ENCODE results near the gene ZSCAN32.
A peak's percentile ranks its signal among the peaks of the same experiment; 100 is the strongest.

Gene ZSCAN32

DNA sequence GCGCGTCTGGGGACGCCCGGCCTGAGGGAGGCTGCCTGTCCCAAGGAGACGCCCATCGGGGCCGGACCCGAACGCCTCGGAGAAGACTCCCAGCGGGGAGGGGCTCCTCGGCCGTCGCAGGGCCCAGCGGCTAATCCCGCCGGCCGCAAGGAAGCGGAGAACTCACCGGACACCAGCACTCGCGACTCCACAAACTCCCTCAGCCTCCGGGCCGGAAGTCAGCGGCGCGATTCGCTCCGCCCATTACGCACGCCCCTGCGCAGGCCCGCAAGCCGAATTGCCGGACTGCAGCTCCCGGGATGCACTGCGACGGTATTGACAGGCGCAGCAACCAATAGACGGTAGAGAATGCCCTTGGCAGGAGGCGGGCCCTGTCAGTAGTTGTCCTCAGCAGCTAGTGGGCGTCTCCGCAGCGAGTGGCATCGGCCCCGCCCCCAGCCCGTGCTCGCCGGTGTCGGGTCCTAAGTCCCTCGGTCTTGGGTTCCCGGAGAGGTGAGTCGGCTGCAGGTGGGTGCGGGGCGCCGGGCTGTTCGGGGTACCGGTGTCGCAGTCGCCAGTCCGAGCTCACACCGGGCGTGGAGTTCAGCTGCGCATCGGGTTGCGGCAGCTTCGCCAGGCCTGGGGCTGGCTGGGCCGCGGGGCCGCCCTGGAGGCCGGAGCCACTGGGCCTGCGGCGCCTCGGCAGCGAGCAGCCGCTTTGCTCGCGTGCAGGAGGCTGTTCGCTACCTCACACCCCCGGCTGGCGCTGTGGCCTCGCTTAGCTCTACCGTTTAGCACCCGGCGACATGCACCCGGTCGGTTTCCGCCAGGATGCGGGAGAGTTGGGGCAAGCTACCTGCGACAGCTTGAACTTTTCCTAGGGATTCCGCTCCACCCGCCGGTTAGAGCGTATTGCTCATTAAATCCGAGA lies at the start of gene ZSCAN32, which contains the start of gene ZNF174:
Gene ZSCAN32, minus strand, starts transcription at position 226 of the 910 bp plus-strand sequence. CDS start 3,447 bp downstream, outside the sequence.
Gene ZNF174, plus strand, starts transcription at position 437 of the 910 bp plus-strand sequence. CDS start 790 bp downstream, outside the sequence.
- Mint-ChIP-seq H3K4me3 (peak within 1 kb of the TSS; percentile 86 to 98 (median 95)), H3K9me3 (peaks cover 64% of the 10 kb centered on the region), H3K27me3 (ENCODE audit: low read depth) (no peaks in the 10 kb centered on the region), H3K4me1 (peaks cover 13% of the 10 kb centered on the region), H3K27ac (peak within 1 kb of the TSS; percentile 79 to 93 (median 87)), H3K36me3 (ENCODE audit: low read depth) (peaks cover 81% of the 10 kb centered on the region)
- TF ChIP-seq, protein P1, sequence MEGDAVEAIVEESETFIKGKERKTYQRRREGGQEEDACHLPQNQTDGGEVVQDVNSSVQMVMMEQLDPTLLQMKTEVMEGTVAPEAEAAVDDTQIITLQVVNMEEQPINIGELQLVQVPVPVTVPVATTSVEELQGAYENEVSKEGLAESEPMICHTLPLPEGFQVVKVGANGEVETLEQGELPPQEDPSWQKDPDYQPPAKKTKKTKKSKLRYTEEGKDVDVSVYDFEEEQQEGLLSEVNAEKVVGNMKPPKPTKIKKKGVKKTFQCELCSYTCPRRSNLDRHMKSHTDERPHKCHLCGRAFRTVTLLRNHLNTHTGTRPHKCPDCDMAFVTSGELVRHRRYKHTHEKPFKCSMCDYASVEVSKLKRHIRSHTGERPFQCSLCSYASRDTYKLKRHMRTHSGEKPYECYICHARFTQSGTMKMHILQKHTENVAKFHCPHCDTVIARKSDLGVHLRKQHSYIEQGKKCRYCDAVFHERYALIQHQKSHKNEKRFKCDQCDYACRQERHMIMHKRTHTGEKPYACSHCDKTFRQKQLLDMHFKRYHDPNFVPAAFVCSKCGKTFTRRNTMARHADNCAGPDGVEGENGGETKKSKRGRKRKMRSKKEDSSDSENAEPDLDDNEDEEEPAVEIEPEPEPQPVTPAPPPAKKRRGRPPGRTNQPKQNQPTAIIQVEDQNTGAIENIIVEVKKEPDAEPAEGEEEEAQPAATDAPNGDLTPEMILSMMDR (IDR thresholded peaks at IDR 0.05; ENCODE audit: unreplicated experiment in 3 of 3): no peak

DNA sequence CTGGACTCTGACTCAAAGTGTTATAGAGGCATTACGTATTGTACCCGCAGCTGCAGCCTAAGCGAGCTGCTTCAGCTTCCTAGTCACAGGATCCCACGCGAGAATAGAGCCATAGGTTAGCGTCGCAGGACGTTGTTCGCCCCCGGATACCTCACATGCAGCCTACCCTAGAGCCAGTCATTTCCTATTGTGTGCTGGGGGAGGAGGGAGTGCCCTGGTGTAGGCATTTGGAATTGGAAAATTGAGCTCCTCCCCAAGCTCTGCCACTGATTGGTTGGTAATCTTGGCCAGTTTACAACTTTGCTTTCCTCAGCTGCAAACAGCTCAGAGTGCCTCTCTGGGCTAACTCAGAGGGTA lies 43.2 kb upstream of the ZSCAN32 start:
- Mint-ChIP-seq H3K36me3 (ENCODE audit: low read depth) (peaks cover 65% of the 10 kb centered on the region), H3K27me3 (ENCODE audit: low read depth) (no peaks in the 10 kb centered on the region)

DNA sequence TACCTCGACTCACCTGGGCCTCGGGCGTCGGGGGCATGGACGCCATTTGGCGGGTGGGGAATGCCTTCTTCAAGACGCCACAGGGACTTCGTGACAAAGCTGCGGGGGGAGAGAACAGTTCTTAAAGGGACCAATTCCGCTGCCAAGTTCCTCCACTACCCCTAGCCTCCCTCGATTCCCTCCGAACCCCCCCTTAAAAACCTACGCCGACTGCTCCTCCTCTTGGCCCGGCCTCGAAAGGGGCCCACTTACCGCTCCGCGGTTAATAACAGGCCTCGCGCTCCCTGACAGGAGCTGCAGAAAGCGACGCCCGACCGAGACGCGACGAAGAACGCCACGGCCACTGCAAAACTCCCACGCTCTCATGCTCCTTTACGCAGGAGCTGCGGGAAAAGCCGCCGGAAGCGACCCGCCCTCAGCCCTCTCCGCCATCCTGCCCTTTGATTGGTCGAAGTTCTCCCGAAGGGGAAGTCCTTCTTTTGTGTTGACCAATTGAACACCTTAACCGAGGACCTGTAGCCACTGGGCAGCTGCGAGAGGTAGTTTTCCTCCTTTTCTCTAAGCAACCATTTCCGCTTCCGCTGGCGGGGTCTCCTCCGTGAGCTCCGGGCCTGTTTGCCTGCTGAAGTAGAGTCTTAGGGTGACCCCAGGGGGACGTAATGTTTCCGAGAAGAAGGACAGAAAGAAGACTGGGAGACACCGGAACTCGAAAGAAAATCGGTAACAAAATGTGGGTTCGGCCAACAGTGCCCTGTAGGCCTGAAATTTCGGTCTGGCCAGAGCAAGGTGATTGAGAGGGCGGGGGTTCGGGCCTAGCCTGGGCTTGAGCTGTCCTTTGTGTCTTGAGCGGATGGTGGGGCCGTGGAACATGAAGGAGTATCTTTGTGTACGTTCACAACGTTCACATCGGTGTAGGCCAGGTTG lies 42.6 kb upstream of the ZSCAN32 start, which contains the start of the genes NAA60 and ZNF597:
Gene NAA60, plus strand, starts transcription at position 573 of the 924 bp plus-strand sequence. CDS start 32,548 bp downstream, outside the sequence.
Gene ZNF597, minus strand, starts transcription at position 397 of the 924 bp plus-strand sequence. Its CDS starts 351 bp downstream, at position 46.
- Mint-ChIP-seq H3K27ac (peak within 1 kb of the TSS; percentile 85 to 96 (median 94)), H3K9me3 (peaks cover 26% of the 10 kb centered on the region), H3K4me3 (peak within 1 kb of the TSS; percentile 93 to 98 (median 95)), H3K4me1 (peaks cover 12% of the 10 kb centered on the region), H3K36me3 (ENCODE audit: low read depth) (peaks cover 65% of the 10 kb centered on the region), H3K27me3 (ENCODE audit: low read depth) (no peaks in the 10 kb centered on the region)
- TF ChIP-seq, protein P1 (IDR thresholded peaks at IDR 0.05; ENCODE audit: unreplicated experiment in 3 of 3): no peak

More for the DNA sequence above, 43.2 kb upstream of the ZSCAN32 start:
- Mint-ChIP-seq H3K9me3 (peaks cover 26% of the 10 kb centered on the region), H3K4me1 (peaks cover 12% of the 10 kb centered on the region), H3K4me3 (peak overlapping the region; percentile 93 to 98 (median 95)), H3K27ac (peak overlapping the region; percentile 85 to 96 (median 94))
- TF ChIP-seq, protein P1 (IDR thresholded peaks at IDR 0.05; ENCODE audit: unreplicated experiment in 3 of 3): no peak

DNA sequence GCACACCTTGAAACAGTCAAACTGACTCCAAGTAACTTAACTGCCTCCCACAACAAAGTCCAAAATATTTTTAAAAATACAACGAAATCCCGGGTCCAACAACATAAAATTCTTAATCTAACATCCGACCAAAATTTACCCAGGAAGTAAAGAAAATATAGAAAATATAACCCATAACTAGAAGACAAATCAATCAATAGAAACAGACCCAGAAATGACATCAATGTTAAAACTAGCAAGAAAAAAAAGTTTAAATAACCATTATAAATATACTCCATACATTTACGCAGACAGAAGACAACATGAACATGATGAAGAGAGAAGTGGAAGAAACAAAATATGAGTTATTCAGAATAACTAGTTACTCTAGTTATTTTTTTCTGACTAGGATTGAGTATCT lies 38.8 kb upstream of the ZSCAN32 start:
- peak overlapping the region in 2 of 3 experiments; percentile 22 to 26 for H3K4me3 Mint-ChIP-seq
- H3K9me3 Mint-ChIP-seq: peaks cover 32% of the 10 kb centered on the region
- no peak overlapping the region for H3K27ac Mint-ChIP-seq
- H3K36me3 Mint-ChIP-seq (ENCODE audit: low read depth): peaks cover 59% of the 10 kb centered on the region
- TF ChIP-seq, protein P1 (IDR thresholded peaks at IDR 0.05; ENCODE audit: unreplicated experiment in 3 of 3): no peak
- H3K27me3 Mint-ChIP-seq (ENCODE audit: low read depth): no peaks in the 10 kb centered on the region
- H3K4me1 Mint-ChIP-seq: peaks cover 12% of the 10 kb centered on the region

DNA sequence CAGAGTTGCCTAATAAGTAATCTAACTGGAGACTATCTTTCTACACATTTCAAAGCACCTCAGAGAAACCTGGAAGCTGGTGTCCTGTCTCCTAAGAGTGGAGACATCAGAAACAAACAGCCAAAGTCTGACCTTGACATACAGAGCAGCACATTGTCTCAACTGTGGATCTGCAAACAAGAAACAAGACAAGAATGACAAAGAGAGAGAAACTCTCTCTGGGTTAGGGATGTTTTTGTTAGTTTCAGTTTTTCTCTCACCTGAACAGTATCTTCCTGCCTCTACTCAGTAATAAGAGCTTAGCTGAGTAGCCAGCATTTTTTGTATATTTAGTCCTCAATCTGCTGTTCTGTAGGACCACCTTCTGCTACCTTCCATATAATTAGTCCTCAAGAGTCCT lies 33.6 kb upstream of the ZSCAN32 start:
- Mint-ChIP-seq H3K27ac (no peak overlapping the region), H3K9me3 (peaks cover 7% of the 10 kb centered on the region), H3K36me3 (ENCODE audit: low read depth) (peaks cover 55% of the 10 kb centered on the region), H3K27me3 (ENCODE audit: low read depth) (no peaks in the 10 kb centered on the region), H3K4me3 (no peak overlapping the region), H3K4me1 (no peaks in the 10 kb centered on the region)
- TF ChIP-seq, protein P1 (IDR thresholded peaks at IDR 0.05; ENCODE audit: unreplicated experiment in 3 of 3): no peak
